Breast epithelium (tissue), 4 donors: ENCODE data around the gene DAND5. TPM values are rescaled to one million over a fixed set of nuclear protein-coding genes. Genes with fewer than 3 reads are reported as not detected.

Source experiments
- DNase-seq, 2 donors: peaks; one replicate each; pipeline ENCODE4 v3.0.0-alpha.2; 2019; ENCODE audit warnings: low spot score in 2 of 2
- H3K27ac ChIP-seq, 2 donors: fragments of 200-600 bp; sonication (generic) in 1 of 2; one replicate each; pipeline ENCODE4 v1.5.1; 2016 to 2019; ENCODE audit warnings: mild to moderate bottlenecking in 1 of 2
- H3K27me3 ChIP-seq, 2 donors: fragments of 200-600 bp; sonication (generic) in 1 of 2; one replicate each; pipeline versions ENCODE4 v1.5.1 to v1.6.0; 2017 to 2019; ENCODE audit warnings: control low read depth in 1 of 2, mild to moderate bottlenecking in 1 of 2
- H3K36me3 ChIP-seq: fragments of 200-600 bp; one replicate; pipeline ENCODE4 v1.5.1; 2019
- H3K4me1 ChIP-seq, 2 donors: fragments of 200-600 bp; sonication (generic); one replicate each; pipeline ENCODE4 v1.5.1; 2016 to 2019; ENCODE audit warnings: control low read depth in 1 of 2
- H3K4me3 ChIP-seq, 3 donors: fragments of 200-600 bp; sonication (generic); 1 replicate in 2 of 3; 2 replicates in 1 of 3; pipeline ENCODE4 v1.5.1; 2016 to 2019; ENCODE audit warnings: mild to moderate bottlenecking in 3 of 3, moderate library complexity in 2 of 3
- H3K9me3 ChIP-seq, 2 donors: fragments of 200-600 bp; sonication (generic) in 1 of 2; one replicate each; pipeline ENCODE4 v1.5.1; 2016 to 2019; ENCODE audit warnings: control low read depth in 1 of 2
- POLR2A ChIP-seq: fragments of 450-650 bp; IDR thresholded peaks from one replicate; pipeline ENCODE4 v1.6.1; 2016; ENCODE audit warnings: antibody characterized with exemption, mild to moderate bottlenecking, moderate library complexity
- POLR2AphosphoS5 ChIP-seq, 3 donors: sonication (generic); formaldehyde crosslinking; IDR thresholded peaks; one replicate each; pipeline ENCODE4 v1.6.1; 2017; ENCODE audit warnings: antibody characterized with exemption in 3 of 3
- intact Hi-C: fragments of 100-400 bp; cut with DNase I; formaldehyde crosslinking; loops from one replicate; pipeline ENCODE4 v1.15.1; 2023; ENCODE audit warnings: low total_unique reads
- total RNA-seq, 3 donors: library from RNA; depleted of rRNA; stranded (reverse); fragments of >200 nt; gene quantifications; one replicate each; pipeline ENCODE4 v1.1.0, GENCODE V29; 2016
- TF ChIP-seq, protein P1 (sequence below), 3 donors: fragments of 450-650 bp; IDR thresholded peaks; one replicate each; pipeline ENCODE4 v1.5.1; 2016 to 2017; ENCODE audit warnings: antibody characterized with exemption in 3 of 3, mild to moderate bottlenecking in 3 of 3, moderate library complexity in 3 of 3

DAND5 gene
- total RNA-seq, 3 donors from 2014 or later: not detected

DNA sequence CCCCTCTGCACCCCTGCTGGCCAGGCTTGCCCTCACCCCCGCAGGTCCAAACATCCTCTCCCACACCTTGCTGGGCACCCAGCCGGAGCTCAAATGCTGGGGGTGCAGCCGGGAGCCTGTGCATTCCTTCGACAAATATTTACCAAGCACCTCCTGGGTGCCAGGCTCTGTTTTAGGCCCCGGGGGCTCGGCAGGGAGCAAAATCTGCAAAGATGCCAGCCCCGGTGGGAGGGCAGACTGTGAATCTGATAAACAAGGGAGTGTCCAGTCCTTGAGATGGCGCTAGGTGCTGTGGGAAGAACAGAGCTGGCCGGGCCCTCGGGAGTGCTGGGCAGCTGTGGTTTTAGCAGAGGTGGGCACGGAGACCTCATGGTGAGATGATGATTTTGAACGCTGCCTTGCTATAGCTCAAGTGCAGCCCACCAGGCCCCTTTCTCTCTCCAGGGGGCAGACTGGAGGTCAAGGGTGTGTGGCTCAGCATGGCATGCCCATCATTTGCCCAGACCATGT is 36.5 kb downstream of the DAND5 start:
- DNase-seq: no peak
- Histone ChIP-seq H3K4me3 (peak overlapping the region in 1 of 3 donors; percentile 44), H3K27ac (peak overlapping the region; percentile 94 to 95), H3K9me3 (no peaks in the 10 kb centered on the region), H3K4me1 (peaks cover 41 to 60% of the 10 kb centered on the region in 2 donors), H3K36me3 (no peaks in the 10 kb centered on the region), H3K27me3 (no peaks in the 10 kb centered on the region)
- intact Hi-C loops: no loop called here
- TF ChIP-seq POLR2AphosphoS5 (IDR thresholded peaks at IDR 0.05): no peak
- TF ChIP-seq POLR2A: no peak
- TF ChIP-seq, protein P1, sequence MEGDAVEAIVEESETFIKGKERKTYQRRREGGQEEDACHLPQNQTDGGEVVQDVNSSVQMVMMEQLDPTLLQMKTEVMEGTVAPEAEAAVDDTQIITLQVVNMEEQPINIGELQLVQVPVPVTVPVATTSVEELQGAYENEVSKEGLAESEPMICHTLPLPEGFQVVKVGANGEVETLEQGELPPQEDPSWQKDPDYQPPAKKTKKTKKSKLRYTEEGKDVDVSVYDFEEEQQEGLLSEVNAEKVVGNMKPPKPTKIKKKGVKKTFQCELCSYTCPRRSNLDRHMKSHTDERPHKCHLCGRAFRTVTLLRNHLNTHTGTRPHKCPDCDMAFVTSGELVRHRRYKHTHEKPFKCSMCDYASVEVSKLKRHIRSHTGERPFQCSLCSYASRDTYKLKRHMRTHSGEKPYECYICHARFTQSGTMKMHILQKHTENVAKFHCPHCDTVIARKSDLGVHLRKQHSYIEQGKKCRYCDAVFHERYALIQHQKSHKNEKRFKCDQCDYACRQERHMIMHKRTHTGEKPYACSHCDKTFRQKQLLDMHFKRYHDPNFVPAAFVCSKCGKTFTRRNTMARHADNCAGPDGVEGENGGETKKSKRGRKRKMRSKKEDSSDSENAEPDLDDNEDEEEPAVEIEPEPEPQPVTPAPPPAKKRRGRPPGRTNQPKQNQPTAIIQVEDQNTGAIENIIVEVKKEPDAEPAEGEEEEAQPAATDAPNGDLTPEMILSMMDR (IDR thresholded peaks at IDR 0.05): no peak

DNA sequence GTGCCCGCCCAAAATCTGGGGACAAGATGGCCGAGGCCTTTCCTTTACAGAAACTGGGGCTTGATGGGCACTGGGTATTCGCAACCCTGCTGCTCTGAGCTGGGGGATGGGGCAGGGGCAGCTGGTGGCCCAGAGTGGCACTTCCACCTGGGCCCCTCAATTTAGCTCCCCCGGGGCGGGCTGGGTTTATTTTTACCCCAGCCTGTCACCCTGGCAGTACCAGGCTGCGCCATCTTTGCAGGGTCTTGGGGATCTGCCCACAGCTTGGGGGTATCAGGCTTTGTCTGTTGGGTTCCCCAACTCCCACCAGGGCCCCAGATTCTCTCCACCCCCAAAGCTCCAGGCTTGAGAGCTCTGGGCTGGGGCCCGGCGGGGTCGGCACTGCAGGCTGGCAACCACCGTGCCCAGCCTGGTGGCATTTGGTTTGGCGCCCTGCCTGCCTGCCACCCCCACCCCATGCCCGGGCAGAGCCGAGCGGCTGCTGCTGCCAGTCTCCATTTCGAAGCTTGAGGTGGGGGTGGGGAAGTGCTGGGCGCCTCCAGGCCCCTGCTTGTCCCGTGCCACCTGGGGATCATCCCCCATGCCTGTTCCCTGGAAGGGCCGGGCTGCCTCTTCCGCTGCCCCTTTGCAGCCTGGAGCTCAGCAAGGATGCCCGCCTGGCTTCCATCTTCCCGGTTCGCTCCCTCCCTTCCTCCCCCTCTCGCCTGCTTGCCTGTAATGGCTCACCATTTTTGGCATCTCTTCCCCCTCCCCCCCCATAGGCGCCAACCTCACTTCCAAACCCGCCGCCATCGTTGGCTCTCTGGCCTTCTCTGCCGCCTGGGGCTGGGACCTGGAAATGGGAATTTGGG is 37.3 kb downstream of the DAND5 start:
- DNase-seq: no peak

DNA sequence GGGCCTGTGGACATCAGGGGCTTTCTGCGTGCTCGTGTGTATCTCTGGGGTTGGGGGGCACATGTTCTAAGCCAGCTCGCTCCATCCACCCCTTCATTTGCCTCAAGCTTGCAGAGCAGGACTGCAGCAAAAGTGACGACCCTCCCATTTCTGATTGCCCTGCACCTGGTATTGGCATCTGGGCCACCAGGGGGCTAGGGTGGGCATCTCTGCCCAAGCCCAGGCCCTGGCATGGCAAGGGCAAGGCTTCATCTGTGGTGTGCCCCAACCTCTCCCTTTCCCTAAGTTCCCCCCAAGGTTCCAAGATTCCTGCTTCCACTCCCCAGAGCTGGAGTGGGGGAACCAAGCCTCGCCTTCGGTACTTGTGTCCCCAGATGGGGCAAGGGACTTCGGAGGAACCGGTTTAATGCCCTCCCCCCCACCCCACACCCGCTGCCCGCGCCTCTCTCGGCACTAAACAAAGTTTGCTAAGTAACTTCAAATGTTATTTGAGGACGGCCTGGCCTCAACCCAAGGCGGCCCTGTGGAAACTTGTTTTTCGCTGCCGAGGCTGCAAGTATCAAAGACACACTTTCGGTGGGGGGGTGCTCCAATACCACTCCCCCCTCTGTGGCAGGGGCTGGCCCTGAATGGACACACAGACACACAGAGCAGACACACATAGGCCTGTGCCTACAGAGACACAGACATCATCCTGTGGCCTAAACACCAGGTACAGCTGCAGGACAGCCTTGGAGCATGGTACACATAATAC is 38.1 kb downstream of the DAND5 start:
- Histone ChIP-seq H3K36me3 (no peaks in the 10 kb centered on the region), H3K27ac (peak overlapping the region; percentile 94 to 95), H3K9me3 (no peaks in the 10 kb centered on the region), H3K4me1 (peaks cover 47 to 60% of the 10 kb centered on the region in 2 donors), H3K4me3 (peak overlapping the region in 2 of 3 donors; percentile 28 to 44), H3K27me3 (no peaks in the 10 kb centered on the region)
- peak in 2 of 3 donors; percentile 39 to 71 for TF ChIP-seq POLR2AphosphoS5 (IDR thresholded peaks at IDR 0.05)
- TF ChIP-seq, protein P1 (IDR thresholded peaks at IDR 0.05): no peak
- intact Hi-C loops: no loop called here
- DNase-seq: peak; percentile 88 to 90

More for the DNA sequence above, 37.3 kb downstream of the DAND5 start:
- peak overlapping the region in 2 of 3 donors; percentile 28 to 44 for H3K4me3 ChIP-seq
- H3K27me3 ChIP-seq: no peaks in the 10 kb centered on the region
- TF ChIP-seq POLR2A (no peak), POLR2AphosphoS5 (IDR thresholded peaks at IDR 0.05) (no peak)
- TF ChIP-seq, protein P1 (IDR thresholded peaks at IDR 0.05): no peak
- intact Hi-C loops: no loop called here
- peaks cover 45 to 60% of the 10 kb centered on the region in 2 donors for H3K4me1 ChIP-seq
- peak overlapping the region; percentile 94 to 95 for H3K27ac ChIP-seq
- H3K9me3 ChIP-seq: no peaks in the 10 kb centered on the region
- H3K36me3 ChIP-seq: no peaks in the 10 kb centered on the region

GRCh38 chr19:13008926-13009787 is 39.8 kb downstream of the DAND5 start:
- DNase-seq: no peak
- Histone ChIP-seq H3K27ac (peak overlapping the region; percentile 94 to 95), H3K4me1 (peaks cover 51 to 60% of the 10 kb centered on the region in 2 donors), H3K9me3 (no peaks in the 10 kb centered on the region), H3K27me3 (no peaks in the 10 kb centered on the region), H3K4me3 (peak overlapping the region in 2 of 3 donors; percentile 45 to 76), H3K36me3 (no peaks in the 10 kb centered on the region)
- intact Hi-C loops: no loop called here
- TF ChIP-seq POLR2A (no peak), POLR2AphosphoS5 (IDR thresholded peaks at IDR 0.05) (no peak)
- TF ChIP-seq, protein P1 (IDR thresholded peaks at IDR 0.05): no peak
